Measurements from ENCODE around the gene KRTAP12-2.

DNA sequence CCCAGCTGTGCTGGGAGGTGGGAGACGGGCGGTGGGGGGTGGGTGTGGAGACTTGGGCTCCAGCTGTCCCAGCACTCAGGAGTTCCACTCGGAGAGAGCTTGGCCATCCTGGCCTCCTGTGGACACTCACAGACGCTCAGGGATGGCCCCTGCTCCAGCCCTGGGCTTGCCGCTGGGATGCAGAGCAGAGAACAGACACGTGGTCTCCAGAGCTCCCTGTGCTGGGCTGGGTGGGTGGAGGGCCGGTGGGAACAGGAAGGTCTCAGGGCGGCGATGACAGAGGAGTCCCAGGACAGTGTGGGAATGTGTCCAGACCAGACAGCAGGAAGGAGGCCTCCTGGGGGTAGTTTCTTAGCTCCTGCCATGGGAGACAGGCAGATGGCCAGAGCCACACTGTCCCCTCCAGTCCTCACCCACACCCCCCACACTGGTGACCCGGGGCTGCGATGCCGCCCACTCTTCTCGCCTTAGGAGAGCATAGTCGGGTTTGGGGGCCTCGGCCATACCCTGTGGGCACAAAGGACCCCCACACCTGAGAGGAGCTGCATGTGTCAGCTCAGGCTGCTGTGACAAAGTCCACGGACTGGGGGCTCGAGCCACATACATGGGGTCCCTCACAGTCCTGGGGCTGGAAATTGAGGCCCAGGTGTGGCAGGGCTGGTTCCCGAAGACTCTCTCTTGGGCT is 37.9 kb downstream of the KRTAP12-2 start:
- TF ChIP-seq POLR2A (IDR thresholded peaks at IDR 0.05) = no peak
- TF ChIP-seq, protein P1, sequence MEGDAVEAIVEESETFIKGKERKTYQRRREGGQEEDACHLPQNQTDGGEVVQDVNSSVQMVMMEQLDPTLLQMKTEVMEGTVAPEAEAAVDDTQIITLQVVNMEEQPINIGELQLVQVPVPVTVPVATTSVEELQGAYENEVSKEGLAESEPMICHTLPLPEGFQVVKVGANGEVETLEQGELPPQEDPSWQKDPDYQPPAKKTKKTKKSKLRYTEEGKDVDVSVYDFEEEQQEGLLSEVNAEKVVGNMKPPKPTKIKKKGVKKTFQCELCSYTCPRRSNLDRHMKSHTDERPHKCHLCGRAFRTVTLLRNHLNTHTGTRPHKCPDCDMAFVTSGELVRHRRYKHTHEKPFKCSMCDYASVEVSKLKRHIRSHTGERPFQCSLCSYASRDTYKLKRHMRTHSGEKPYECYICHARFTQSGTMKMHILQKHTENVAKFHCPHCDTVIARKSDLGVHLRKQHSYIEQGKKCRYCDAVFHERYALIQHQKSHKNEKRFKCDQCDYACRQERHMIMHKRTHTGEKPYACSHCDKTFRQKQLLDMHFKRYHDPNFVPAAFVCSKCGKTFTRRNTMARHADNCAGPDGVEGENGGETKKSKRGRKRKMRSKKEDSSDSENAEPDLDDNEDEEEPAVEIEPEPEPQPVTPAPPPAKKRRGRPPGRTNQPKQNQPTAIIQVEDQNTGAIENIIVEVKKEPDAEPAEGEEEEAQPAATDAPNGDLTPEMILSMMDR (IDR thresholded peaks at IDR 0.05) = no peak

Measured in lower leg skin (tissue), 3 donors.